ENCODE data around the gene ERICH2.

DNA sequence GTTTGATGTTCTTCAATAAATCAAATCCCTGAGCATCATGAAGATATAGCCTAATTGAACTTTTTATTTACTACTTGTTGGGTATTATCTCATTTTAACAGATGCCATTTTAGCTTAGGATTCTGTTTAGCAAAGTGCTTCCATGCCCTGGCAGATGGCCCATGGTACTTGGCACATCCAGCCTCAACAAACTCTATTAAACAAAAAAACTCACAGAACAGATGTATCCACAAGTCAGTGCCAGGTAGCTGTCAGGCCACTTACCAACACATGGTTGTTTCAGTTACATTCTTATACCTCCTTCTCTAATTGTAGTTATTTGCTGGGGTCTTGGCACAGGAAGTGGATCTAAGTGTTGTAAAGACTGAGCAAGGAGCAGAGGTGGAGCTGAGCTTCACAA lies 76.1 kb downstream of the ERICH2 start:
- TF ChIP-seq, protein P1, sequence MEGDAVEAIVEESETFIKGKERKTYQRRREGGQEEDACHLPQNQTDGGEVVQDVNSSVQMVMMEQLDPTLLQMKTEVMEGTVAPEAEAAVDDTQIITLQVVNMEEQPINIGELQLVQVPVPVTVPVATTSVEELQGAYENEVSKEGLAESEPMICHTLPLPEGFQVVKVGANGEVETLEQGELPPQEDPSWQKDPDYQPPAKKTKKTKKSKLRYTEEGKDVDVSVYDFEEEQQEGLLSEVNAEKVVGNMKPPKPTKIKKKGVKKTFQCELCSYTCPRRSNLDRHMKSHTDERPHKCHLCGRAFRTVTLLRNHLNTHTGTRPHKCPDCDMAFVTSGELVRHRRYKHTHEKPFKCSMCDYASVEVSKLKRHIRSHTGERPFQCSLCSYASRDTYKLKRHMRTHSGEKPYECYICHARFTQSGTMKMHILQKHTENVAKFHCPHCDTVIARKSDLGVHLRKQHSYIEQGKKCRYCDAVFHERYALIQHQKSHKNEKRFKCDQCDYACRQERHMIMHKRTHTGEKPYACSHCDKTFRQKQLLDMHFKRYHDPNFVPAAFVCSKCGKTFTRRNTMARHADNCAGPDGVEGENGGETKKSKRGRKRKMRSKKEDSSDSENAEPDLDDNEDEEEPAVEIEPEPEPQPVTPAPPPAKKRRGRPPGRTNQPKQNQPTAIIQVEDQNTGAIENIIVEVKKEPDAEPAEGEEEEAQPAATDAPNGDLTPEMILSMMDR (IDR thresholded peaks at IDR 0.05): no peak
- TF ChIP-seq POLR2A (IDR thresholded peaks at IDR 0.05): no peak
